ENCODE data around the gene PARP8. TPM values are rescaled to one million over a fixed set of nuclear protein-coding genes. Genes with fewer than 3 reads are reported as not detected.

The PARP8 gene
- total RNA-seq, 1 experiment from 2014 or later, result 8.1 TPM

DNA sequence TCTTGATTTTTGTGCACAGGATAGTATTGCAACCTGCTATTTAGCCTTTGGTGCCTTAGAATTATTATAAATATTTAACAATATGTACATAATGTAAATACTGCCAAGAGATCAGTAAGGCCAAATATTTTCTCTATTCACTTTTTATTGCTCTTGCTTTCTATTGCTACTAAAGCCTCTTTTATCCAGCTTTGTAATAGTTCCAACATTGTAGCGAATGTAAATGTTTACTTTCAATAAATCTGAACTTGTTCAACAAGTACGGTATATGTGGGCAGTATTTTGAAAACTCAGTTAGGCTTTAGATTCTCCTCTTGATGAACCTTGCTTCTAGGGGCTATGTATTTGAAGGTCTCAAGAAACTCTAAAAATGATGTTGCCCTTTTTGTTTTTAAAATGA, 179.8 kb downstream of the PARP8 start:
- DNase-seq (ENCODE audit: low spot score), result peak; percentile 12

DNA sequence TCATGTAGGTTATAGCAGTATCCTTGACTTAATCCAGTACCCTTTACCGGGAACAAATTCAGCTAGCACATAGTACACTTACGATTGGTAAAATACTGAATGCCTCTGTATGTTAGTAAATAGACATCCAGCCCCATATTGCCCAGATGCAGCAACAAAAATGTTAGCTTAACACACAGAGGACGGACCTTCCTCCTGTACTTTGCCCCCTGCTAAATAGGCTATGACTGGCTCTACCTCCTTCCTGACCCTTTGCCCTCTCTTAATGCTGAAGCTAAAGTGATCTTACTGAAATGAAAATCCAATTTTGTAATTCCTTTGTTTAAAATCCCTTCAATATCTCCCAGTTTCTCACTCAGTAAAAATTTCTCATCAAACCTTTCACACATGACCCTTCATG, 183.1 kb downstream of the PARP8 start:
- DNase-seq (ENCODE audit: low spot score), result no peak

DNA sequence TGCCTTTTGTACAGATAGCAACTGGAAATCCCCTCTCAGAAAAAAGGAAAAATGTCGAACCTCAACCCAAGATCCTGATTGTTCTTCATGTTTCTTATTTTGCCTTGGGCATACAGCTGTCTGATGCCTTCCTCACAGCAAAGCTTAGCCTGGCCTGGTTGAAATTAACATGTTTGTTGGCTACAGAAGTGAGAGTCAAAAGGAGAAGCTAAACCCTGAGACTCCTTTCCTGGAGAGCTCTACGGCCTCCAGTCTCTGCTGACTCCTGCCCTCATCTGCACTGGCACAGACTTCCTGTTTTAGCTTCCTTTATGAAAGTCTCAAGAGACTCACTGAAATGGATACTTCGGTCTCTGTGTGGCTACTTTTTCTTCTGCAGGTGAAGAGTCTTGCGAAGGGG, 186.7 kb downstream of the PARP8 start:
- no peak for DNase-seq (ENCODE audit: low spot score)

DNA sequence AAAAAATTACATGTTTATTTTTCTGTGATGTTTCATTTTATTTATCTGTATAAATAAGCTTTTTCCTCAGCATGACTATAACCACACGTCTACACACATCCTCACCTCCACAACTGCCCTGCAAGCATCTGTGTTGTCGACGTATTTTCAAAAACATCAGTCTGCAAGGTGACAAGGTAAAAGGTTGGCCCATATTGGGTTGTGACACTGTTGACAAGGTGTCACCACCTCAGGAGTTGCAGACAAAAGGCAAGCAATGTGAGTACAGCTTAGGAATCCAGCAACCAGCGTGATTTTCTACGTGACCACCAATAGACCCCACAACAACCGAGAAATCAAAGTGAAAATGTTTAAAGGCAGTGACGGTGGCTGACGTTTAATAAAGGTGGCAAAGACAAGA, 187.6 kb downstream of the PARP8 start:
- no peak for DNase-seq (ENCODE audit: low spot score)

DNA sequence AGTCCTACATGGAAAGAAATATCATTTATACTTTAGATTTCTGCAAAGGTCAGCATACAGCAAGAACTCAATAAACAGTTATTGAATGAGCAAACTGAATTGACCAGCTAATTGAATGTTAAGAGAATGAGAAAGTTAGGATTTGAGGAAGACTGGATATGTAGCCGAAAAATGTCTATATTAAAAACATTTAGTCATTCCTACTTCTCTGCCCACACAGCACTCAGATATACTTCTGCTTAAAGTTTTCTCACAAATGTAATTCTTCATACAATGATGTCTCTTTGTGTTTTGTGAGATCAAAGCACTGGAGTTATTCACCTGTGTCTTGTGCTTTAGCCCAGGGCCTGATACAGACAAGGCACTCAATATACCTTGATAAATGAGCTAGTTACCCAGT, 188.6 kb downstream of the PARP8 start:
- no peak for DNase-seq (ENCODE audit: low spot score)

DNA sequence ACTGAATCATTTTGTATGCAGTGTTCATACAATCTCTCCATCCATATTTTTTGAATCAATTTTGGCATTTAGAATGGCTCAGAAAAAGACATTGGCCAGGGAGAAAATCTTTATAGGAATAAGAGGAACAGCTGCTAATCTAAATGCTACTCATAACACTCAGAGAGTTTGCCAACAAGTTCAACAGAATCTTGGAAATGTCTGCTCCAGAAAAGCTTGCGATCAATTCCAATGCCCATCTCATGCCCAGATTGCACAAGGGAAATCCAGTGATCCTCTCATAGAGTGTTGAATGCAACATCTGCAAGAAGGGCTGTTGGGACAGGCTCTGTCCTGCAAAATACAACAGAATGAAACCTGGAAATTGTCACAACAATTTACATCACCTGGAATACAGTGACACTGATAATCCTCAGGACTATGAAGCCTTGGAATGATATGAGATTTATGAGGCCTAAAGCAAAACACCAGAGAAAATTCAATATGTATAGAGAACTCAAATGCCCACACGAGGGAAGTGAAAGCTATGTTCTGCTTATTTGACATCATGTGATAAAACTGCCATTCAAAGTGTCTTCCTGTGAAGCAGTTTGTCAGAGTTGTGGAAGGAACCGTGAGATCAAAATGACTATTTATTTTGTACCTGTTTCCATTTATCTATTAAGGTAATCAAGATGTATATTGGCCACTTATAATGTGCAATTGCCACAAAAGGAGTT, 190.1 kb downstream of the PARP8 start:
- DNase-seq (ENCODE audit: low spot score), result no peak

DNA sequence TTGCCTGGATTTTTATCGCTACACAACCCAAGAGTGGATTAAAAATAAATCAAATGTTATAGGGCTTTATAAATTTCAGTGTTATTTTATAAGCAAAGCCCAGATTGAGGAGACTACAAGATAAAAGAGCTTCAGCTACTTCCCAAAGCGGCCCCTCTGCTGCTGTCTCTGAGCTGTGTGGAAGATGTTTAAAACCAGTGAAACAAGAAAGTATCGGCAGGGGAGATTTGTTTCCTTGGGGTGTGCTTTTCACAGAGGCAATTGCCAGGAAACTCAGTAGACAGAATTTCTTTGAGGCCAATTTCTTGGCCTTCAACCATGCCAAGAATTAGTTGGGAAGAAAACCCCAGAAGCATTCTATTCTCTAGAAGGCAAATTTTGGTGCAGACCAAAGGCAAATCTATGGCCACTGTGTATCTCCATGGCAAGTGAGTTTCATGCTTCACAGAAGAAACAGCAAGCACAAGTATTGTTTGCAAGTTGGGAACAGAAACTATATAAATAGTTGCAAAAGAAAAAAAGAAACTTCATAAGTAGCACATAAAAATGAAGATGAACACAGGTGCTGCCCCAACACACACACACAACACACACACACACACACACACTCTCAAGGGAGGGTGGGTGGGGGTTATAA, 197.2 kb downstream of the PARP8 start:
- no peak for DNase-seq (ENCODE audit: low spot score)

DNA sequence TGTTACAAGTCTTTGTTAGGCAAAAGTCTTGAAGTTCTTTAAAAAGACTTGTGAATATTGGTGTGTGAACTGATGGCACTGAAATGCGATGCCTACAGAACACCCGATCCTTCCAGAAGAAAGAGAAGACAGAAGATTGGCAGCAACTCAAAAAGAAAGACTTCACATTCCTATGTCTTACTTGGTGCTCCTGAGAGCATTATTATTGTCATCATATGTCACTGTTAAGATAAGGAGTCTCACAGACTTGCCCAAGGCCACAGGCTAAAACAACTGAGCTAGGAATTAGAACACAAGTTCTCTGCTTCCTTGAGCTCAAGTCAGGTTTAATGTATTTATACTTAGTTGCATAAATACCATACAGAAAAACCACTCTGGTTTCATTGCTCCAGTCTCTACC, 198.0 kb downstream of the PARP8 start:
- no peak for DNase-seq (ENCODE audit: low spot score)

DNA sequence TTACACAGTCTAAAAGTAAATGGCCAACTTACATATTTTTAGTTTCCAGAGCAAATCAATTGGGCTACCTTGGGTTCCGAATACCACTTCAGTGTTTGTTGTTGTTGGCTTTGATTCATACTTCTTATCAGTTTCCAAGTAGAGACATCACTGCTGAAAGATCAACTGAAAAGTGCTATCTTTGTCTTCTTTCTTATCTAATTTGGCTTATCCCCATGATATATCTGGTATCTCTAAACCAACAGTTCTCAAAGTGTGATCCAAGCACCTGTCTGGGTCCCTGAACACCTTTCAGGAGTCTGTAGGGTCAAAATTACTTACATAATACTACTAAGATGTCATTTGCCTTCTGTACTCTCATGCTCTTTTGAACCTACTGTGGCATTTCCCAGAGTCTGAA, 200.0 kb downstream of the PARP8 start:
- DNase-seq (ENCODE audit: low spot score), result no peak

DNA sequence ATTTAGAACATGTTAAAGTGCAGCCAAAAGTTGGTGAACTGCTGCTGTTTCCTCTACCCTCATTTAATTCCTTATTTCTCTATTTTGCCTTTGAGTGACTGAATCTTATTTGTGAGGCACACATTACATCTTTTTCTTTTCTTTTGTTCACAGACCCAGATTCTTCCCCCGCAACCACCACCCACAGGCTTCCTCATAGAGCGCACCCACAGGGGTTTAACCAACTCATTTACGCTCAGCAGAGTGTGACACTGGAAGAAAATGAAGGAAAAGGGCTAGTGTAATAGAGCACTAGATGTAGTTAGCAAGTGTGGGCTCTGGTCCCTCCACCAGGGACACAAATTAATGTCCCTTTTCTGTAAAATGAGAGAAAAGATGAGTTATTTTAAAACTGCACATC, 200.7 kb downstream of the PARP8 start:
- no peak for DNase-seq (ENCODE audit: low spot score)

DNA sequence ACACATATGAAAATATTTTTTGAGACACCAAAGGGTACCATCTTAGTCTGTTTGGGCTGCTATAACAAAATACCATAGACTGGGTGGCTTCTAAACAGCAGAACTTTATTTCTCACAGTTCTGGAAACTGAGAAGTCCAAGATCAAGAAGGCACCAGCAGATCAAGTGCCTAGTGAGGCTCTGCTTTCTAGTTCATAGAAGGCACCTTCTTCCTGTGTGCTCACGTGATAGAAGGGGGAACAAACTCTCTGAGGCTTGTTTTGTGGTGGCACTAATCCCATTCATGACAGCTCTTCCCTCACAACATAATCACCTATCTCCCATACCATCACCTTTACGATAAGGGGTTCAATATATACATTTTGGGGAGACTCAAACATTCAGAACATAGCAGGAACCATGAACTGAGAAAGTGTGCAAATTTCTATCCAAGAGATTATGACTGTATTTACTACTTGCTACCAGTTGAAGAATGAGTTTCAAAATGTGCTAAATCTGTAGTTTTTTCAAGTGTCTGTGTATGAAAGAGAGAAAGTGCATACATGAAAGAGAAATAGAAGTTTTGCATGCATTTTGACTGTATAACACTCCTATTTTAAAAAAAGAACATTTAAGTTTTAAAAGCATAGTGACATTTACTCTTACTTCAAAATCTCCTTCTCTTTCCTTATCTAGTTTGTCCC, 207.3 kb downstream of the PARP8 start:
- no peak for DNase-seq (ENCODE audit: low spot score)

DNA sequence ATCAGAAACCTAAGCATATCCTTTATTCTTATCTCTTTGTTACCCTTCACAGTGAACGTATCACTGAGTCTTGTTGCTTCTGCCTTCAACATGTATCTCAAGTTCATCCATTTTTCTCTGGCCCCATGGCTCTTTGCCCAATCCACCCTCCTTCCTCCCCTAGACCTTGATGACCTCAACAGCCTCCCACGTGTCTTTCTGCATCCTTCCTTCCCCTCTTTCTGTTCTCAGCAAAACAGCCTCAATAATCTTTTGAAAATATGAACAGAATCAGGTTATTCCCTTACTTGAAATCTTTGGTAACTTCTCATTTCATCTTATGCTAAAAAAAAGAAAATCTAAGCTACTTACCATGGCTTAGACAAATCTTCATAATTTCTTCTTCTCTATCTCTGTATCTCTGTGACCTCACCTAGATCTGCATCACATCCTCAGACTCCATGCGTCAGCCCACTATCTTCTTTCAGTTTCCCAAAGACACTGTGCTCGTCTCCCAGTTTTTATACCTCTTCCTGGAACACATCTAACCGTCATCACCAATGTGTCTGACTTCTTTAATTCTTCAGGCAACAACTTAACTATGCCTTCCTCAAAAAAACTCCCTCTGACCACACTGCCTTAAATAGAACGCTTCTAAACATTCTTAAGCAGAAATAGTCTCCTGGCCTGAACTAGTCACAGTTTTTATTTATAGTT, 208.0 kb downstream of the PARP8 start:
- DNase-seq (ENCODE audit: low spot score), result no peak

DNA sequence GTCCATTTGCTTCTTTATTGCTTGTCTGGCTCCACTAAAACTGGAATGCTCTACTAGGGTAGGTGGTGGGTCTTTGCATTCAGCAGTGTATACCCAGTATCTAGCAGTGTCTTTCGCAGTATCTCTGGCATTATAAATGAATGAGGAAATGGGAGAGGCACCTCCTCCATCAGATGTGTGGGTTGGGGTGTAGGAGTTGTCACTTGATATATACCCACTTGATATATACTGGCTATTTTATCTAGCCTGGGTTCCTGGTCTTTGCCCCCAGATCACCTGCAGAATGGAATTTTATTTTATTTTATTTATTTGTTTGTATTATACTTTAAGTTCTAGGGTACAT, 208.5 kb downstream of the PARP8 start:
- DNase-seq (ENCODE audit: low spot score), result no peak

DNA sequence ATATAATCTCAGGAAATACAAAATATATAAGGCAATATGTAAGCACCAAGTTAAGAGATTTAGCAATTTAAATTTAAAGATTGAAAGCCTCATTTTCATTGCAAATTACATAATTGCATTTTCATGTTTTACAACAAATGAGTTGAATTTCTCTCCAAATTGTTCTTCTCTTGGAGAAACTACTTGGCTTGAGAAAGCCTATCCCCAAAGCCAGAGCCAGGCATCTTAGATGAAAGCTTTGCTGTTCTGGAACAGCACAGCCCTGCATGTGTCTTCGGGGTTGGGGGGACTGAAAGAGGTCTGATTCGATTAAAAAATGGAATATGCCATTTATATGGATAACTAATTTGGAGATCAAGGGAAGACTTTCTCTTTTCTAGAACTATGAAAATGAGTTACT, 212.0 kb downstream of the PARP8 start:
- DNase-seq (ENCODE audit: low spot score), result no peak

DNA sequence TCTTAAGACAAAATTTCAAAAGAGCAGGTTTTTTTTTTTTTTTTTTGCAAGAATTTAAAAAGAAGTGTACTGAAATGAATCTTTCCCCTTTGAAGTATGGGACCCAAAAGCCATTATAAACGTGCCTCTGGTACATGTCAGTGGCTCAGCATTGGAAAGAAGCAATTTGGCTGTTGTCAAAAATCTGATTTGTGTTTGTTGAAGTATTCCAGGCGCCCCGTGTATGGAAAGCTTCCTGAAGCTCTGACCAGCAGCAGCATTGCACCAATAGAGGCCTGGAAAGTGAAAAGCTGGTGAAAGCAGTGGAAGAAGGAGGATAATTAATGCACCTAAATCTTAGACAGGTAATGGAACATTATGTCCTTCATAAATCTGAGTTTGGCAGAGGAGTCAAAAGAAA, 215.0 kb downstream of the PARP8 start:
- no peak for DNase-seq (ENCODE audit: low spot score)

DNA sequence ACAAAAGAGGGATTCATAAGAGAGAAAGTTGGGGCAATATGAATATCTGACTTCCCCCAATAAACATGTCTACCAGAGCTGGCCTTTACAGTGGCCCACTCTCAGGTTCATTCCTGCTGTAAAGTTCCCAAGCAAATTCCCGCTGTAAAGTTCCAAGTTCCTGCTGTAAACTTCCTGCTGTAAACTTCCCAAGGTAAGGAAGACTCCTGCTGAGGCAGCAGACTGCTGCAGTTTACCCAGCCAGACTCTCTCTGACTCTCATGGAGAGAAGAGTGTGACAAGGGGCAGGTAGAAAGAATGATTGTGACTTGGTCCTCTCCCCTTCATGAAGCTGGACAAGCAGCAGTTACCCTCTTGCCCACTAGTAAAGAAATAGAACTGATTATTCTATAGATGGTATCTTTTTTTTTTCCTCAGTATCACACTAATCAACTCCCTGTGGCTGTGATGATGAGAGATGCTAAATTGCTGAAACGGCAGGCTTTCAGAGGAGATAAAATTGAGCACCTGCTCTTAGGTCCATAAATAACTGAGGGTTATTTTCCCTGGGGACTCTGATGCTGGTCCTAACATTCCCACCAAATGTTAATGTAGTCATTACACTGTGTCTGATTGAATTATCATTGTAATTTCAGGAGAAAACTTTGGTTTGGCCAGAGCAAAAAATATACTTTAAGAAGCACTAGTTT, 220.4 kb downstream of the PARP8 start:
- no peak for DNase-seq (ENCODE audit: low spot score)

DNA sequence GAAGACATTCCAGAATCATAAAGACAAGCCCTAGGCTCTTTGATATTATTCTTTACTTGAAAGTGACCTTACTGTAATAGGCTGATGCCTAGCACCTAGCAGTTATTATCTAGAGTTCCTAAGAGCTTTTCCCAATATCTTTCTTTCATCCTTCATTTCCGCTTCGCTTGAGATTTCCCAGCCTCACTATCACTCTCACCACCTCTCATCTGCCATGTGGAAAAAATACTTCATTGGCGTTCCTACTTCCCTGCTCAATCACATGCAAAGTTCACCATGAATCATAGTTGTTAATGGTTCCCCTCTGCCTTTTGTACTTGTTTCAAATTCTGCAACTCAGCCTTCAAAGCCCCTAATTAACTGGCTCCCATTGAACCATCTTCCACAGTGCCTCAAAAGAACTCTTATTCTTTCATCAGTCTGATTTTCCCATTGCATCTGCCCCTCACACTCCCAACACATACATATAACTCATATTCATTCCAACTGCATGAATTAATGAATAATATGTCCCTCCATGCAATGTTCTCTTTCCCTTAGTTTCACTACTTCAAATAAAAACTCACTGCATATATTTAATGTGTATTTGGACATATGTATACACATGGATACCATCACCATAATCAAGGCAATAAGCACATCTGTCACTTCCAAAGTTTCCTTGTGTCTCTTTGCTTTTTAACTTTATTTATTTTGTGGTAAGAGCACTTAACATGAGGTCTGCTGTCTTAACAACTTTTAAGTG, 221.6 kb downstream of the PARP8 start:
- DNase-seq (ENCODE audit: low spot score), result no peak

DNA sequence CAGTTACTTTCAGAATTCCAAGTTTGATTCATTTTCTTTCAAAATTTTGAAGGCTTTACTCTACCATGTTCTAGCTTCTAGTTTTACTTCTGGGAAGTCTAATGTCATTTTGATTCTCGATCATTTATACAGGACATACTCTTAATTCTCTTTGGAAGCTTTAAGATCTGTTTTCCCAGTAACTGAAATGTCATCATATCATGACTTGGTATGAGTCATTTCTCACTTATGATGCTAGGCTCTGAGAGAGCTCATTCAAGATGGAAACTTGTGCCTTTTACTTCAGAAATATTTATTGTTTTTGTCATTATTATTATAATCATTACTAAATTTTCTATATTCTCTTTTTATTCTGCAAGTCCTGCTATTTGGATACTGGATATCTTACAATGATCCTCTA, 222.3 kb downstream of the PARP8 start:
- no peak for DNase-seq (ENCODE audit: low spot score)

DNA sequence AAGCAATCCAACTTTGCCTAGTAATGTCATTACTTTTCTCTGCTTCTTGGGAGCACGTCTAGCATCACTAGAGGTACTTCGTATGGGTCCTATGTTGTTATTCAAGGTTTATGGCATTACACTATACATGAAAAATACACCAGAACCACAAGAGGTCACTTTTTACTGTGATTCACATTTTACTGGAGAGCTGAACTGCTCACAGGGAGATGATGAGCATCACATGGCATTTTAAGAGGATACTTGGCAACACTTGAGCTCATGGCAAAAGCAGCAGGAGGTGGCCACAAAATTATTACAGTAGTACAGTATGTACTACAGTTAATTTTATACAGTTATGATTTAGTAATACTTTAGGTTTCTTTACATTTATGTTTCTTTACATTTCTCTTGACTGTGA, 223.4 kb downstream of the PARP8 start:
- DNase-seq (ENCODE audit: low spot score), result peak; percentile 6

All from HT-29 (cell line).